NCI-H187 treated with DMSO at 0.1 percent for 48 hours (cell line): ENCODE data around the gene ZW10.

Experiments
- DNase-seq: peaks from one replicate; lab custom pipeline; 2025; lab: John Stamatoyannopoulos, UW

Gene ZW10

DNA sequence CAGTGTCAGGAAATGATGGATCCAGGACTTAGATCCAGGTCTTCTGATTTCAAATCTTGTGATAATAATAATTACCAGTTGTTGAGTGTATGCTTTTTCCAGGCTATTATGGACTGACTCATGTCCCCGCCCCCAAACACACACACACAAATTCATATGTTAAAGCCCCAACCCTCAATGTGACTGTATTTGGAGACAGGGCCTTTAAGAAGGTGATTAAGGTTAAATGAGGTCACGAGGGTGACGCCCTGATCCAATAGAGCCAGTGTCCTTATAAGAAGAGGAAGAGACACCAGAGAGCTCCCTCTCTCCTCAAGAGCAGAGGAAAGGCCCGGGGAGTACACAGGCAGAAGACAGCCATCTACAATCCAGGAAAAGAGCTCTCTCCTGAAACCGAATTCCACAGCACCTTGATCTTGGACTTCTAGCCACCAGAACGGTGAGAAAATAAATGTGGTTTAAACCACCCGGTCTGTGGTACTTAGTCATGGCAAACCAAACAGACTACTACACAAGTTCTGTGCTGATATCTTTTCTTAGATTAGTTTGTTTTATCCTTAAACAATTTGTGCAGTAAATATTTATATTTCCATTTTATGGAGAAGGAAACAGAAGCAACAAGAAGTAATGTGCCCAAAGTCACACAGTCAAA is 75.6 kb downstream of the ZW10 start:
- no peak for DNase-seq

DNA sequence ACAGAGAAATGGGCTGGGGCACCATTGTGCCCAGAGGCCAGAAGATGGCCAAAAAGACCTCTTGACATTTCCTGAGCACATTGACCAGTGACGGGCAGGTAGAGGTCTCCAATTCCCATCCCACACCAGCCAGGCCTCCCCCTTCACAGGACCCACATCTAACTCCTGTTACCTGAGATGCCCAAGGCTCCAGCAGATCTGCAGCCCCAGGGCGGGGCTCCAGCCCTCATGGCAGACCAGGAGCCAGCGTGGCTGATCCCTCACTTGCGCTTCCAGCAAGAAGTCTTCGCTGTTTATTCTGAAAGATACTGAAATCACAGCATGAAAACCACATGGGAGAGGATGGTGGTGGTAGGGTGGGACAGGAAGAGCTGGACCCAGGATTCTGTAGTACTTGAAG is 76.4 kb downstream of the ZW10 start:
- DNase-seq = no peak

DNA sequence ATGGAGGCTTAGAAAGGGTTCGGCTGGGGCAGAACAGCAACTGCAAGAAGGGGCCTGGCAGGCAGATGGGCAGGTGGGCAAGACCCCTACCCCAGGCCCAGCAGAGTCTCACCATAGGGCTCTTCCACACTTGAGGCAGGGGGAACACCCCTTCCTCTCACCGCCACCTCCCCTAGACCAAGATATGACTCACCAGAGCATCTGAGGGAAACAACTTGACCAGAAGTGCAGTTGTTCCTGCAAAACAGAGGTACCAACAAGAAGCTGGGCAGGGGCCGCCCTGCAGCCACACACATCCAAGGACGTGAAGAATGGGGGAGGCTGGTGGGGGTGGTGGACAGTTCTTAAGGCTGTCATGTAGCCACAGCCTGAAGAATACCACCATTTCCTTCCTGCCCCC is 78.3 kb downstream of the ZW10 start:
- no peak for DNase-seq

DNA sequence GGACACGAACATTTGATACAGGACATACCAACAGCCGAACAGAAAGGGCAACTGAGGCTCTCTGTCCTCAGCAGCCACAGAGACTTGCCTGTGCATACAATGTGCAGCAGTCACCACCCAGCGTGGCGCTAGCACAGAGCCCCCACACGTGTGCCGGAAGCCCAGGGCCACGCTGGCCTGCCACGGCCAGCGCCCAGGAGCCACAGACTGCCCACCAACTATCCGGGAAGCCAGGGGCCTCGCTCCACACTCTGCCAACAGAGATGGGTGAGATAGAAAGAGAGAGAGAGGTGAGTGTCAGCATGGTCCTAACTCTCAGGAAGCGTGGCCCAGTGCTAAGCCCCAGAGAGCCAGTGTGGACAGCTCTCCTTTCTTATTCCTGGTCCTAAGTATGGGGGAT is 79.1 kb downstream of the ZW10 start:
- no peak for DNase-seq

DNA sequence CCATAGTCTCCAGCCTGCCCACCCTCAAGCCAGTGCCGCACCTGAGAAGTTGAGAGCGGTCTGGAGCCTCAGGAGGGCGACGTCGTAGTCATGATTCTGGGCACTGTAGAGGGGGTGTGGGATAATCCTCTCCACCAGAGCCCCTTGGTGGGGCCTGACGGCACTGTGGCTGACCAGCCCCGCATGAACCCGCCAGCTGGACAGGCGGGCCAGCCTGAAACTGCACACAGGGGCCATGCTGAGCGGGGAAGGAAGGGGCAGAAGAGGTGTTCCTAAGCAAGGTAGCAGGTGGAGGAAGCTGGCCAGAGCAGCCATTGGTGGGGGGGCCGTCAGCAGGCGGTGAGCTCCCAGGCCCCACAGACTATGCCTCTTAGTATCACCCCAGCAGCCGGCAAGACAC is 80.5 kb downstream of the ZW10 start:
- DNase-seq = no peak

DNA sequence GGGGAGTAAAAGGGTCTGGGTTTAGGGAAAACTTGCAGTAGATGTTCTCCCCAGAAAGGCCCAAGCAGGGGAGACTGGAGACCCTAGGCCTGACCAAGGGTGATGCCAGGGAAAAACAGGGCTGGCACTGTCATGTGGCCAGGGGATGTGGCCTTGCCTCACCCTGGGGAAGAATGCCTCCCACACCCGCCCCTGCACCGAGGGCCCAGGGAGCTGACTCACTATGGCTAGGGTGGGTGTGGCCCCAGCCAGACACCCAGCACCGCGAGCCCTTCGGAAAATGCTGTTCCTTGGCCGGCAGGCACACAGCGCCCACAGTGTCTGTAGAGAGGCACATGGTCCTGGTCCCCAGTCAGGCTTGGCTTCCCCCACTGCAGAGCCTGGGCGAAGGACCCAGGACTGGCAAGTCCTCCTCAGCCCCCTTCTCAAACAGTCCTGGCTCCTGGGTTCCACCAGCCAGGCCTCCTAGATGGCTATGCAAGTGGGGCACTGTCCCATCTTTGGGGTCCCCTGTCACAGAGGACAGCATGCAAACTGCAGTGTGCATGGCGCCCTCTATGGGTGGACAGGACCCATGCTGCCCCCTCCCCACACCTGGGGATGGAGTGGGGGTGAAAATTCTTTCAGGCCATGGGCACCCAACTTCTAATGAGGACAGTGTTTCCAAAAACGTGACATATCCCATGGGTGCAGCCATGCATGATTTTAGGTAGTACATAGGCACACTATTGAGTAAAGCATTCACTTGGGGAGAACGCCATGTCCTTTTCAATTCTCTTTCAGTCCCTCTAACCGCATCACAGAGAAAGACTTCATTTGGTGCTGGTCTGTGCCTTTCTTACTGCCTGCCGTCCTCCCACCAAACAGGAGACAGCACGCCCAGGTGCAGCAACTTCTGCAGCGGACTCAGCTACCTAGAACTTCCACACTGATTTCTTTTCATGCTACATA is 82.6 kb downstream of the ZW10 start:
- no peak for DNase-seq

DNA sequence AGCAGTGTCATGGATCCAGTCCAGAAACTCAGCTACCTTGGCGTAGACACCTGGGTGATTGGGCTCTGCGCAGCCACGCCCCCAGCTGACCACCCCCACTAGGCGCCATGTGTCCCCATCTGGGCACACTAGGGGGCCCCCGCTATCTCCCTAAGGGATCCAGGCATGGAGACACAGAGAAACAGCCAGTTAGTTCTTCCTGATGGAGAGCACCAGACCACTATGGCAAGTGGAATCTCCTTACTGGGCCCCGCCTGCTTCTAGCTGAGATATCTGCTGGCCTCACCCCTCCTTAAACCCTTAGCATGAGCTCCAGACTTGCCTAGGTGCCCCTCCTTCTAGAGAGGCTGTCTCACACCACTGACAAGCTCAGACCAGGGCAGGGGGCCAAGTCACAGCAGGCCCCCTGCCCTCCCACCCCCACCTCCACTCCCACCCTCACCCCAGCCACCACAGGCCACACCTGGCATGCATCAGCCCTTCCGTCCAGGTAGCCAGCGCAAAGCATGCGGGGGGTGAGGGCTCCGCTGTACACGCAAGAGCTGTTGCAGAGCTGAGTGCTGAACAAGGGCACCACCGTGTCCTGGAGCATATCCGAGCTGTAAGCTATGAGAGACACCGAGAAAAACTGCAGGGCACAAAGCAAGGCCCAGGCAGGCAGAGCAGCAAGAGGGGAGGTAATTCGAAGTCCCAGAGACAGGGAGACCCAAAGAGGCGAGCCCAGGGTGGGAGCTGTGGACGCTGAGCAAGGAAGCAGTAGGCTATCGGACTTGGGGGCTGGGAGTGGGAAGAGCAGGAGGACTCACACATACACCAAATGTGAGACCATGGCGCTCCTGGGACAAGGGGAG is 83.5 kb downstream of the ZW10 start:
- DNase-seq = no peak

DNA sequence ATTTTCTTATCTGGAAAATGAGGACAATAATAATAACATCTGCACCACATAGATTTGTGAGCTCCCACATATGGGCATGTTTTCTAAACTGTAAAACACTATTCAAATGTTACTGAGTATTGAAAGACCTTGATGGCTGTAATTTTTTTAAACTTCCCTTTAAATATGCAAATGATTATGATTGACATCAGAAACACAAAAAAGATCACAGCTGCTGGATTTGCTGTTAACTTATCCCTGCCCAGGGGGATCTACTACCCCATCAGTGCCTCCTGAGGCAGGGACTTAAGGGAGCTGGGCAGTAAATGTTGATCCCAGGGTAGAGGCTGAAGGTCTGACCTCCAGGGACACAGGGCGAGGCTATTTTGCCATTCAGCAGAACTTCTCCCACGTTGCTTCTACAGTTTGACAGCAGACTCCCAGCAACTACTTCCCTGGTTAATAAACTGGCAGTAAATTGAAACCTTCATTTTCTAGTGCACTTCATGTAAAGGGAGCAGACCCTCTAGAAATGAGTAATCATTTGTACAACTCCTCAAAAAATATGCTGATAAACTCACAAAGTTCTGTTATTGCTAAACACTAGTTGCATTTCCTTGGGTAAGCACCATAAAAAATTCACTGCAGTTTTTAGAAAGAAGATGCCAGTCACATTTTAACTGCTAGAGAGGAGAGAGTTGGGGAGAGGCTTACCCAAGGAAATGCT is 87.7 kb downstream of the ZW10 start:
- DNase-seq = no peak

DNA sequence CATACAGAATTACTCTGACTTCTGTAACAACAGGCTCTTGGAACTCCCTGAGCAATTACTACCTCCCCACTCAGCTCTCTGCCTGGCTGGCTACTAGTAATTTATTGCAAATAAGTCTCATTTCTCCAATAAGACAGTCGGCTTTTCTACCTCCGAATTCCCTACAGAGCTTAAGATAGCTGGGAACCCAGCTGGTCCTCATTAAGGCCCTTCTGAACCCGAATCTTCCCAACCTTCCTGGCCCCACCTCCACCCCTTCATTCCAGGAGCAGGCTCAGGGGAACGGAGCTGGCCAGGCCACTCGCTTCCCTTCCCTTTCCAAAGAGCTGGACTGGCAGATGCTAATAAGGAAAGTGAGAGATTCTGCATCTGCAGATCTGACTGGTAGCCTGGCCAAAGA is 89.0 kb downstream of the ZW10 start:
- no peak for DNase-seq

DNA sequence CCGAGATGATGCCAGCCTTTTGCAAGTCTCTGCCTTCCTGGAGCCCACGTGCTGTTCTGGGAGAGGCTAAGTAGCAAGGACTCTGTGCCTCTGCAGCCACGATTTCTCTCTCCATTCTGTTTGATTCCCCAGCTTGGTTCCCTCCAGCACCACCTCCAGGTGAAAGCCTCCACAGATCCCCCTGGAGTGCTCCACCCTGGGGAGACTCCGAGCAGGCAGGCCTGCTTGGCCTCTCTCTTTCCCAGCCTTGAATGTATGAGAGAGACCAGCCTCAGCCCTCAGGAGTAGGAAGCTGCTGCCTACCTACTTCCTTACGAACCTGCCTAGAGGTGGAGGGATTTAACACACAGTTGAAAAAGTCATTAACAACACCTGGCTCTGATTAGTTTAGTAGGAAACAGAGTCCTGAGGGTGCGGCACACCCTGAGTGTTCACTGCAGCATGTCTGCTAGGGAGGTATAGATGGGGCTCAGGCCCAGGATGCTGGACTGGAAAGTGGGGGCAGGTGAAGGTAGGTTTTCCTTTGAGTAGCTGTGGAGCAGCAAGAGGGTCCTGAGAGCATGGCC is 89.9 kb downstream of the ZW10 start:
- no peak for DNase-seq
